Fibroblast of lung (primary cell): ENCODE results near the gene NF1.

ENCODE experiments used
- CTCF ChIP-seq, 2 donors: IDR thresholded peaks in 1 of 2; conservative IDR thresholded peaks in 1 of 2; 1 replicate in 1 of 2; 2 replicates in 1 of 2; pipeline ENCODE4 v1.5.1; 2011 to 2012; ENCODE audit warnings: low read length in 2 of 2, control low read depth in 1 of 2, inconsistent platforms in 1 of 2, low read depth in 1 of 2, mild to moderate bottlenecking in 1 of 2
- EZH2 ChIP-seq: IDR thresholded peaks from 2 replicates; pipeline ENCODE4 v1.5.1; 2012; ENCODE audit warnings: low read length, control low read depth, mild to moderate bottlenecking; ENCODE audit errors: missing control alignments

GRCh38 chr17:31089471-31089870 is 5.3 kb upstream of the NF1 start:
- TF ChIP-seq CTCF (conservative IDR thresholded peaks at IDR 0.05 in 1 of 2, IDR thresholded peaks at IDR 0.05 in 1 of 2; ENCODE audit: low read depth in 1 of 2, low read length in 2 of 2) (no peak), EZH2 (no peak)
